Chondrocyte (in vitro differentiated cells): Measurements from ENCODE around the gene KLHL10. TPM values are rescaled to one million over a fixed set of nuclear protein-coding genes. Genes with fewer than 3 reads are reported as not detected.

Experiments used
- DNase-seq: peaks from one replicate; pipeline ENCODE4 v3.0.0; 2021; ENCODE audit warnings: mixed read lengths, low spot score
- H3K27ac Mint-ChIP-seq: one replicate; pipeline ENCODE4 v1.8.0; 2021; ENCODE audit warnings: mild to moderate bottlenecking, moderate library complexity, mixed read lengths; ENCODE audit not compliant: unreplicated experiment
- H3K27me3 Mint-ChIP-seq: 2 replicates; pipeline ENCODE4 v1.8.0; 2021; ENCODE audit warnings: low read depth, mixed read lengths
- H3K36me3 Mint-ChIP-seq: 2 replicates; pipeline ENCODE4 v1.8.0; 2021; ENCODE audit warnings: low read depth, mixed read lengths
- H3K4me1 Mint-ChIP-seq: 2 replicates; pipeline ENCODE4 v1.8.0; 2021; ENCODE audit warnings: low read depth, mild to moderate bottlenecking, mixed read lengths
- H3K4me3 Mint-ChIP-seq: one replicate; pipeline ENCODE4 v1.8.0; 2021; ENCODE audit warnings: mild to moderate bottlenecking, moderate library complexity, mixed read lengths; ENCODE audit not compliant: unreplicated experiment
- H3K9me3 Mint-ChIP-seq: 2 replicates; pipeline ENCODE4 v1.8.0; 2021; ENCODE audit warnings: low read depth, mixed read lengths
- CTCF ChIP-seq: fragments of 200-600 bp; sonication (generic); IDR thresholded peaks from 2 replicates; pipeline ENCODE4 v1.5.0; 2021; ENCODE audit warnings: antibody characterized with exemption, mild to moderate bottlenecking, moderate library complexity
- total RNA-seq: library from RNA; stranded (reverse); gene quantifications from 3 replicates; pipeline ENCODE4 v1.2.1, GENCODE V29; 2021

Gene KLHL10
- total RNA-seq, 1 donor from 2014 or later, result not detected

- DNase-seq, result no peak
- Mint-ChIP-seq H3K4me3 (no peak overlapping the region), H3K27me3 (no peaks in the 10 kb centered on the region), H3K36me3 (peaks cover 19% of the 10 kb centered on the region), H3K4me1 (peaks cover 6% of the 10 kb centered on the region), H3K27ac (peak overlapping the region; percentile 88), H3K9me3 (no peaks in the 10 kb centered on the region)
- TF ChIP-seq CTCF, result no peak
These were observed 27.9 kb downstream of the KLHL10 start for GRCh38 chr17:41865596-41865893.

GRCh38 chr17:41868568-41868967 is 30.9 kb downstream of the KLHL10 start:
- H3K9me3 Mint-ChIP-seq, result no peaks in the 10 kb centered on the region
- no peak overlapping the region for H3K4me3 Mint-ChIP-seq
- DNase-seq, result no peak
- H3K36me3 Mint-ChIP-seq, result peaks cover 41% of the 10 kb centered on the region
- H3K27ac Mint-ChIP-seq, result peak overlapping the region; percentile 41
- no peaks in the 10 kb centered on the region for H3K27me3 Mint-ChIP-seq
- H3K4me1 Mint-ChIP-seq, result peaks cover 4% of the 10 kb centered on the region
- TF ChIP-seq CTCF, result no peak

GRCh38 chr17:41869426-41869825 is 31.8 kb downstream of the KLHL10 start:
- Mint-ChIP-seq H3K9me3 (no peaks in the 10 kb centered on the region), H3K27me3 (no peaks in the 10 kb centered on the region)

GRCh38 chr17:41870097-41870496 is 32.5 kb downstream of the KLHL10 start:
- Mint-ChIP-seq H3K4me1 (peaks cover 4% of the 10 kb centered on the region), H3K9me3 (no peaks in the 10 kb centered on the region), H3K27me3 (no peaks in the 10 kb centered on the region), H3K27ac (no peak overlapping the region), H3K36me3 (peaks cover 45% of the 10 kb centered on the region), H3K4me3 (no peak overlapping the region)
- no peak for TF ChIP-seq CTCF
- DNase-seq, result no peak

More at GRCh38 chr17:41869426-41869825, 31.8 kb downstream of the KLHL10 start:
- TF ChIP-seq CTCF, result no peak
- H3K4me3 Mint-ChIP-seq, result no peak overlapping the region
- no peak for DNase-seq
- peaks cover 41% of the 10 kb centered on the region for H3K36me3 Mint-ChIP-seq
- H3K4me1 Mint-ChIP-seq, result peaks cover 4% of the 10 kb centered on the region
- H3K27ac Mint-ChIP-seq, result no peak overlapping the region

- H3K27ac Mint-ChIP-seq, result peak overlapping the region; percentile 56
These were observed 33.0 kb downstream of the KLHL10 start for GRCh38 chr17:41870627-41871026.

More at GRCh38 chr17:41870627-41871026, 33.0 kb downstream of the KLHL10 start:
- Mint-ChIP-seq H3K9me3 (no peaks in the 10 kb centered on the region), H3K36me3 (peaks cover 45% of the 10 kb centered on the region), H3K27me3 (no peaks in the 10 kb centered on the region), H3K4me3 (no peak overlapping the region), H3K4me1 (peaks cover 1% of the 10 kb centered on the region)
- TF ChIP-seq CTCF, result no peak
- no peak for DNase-seq
